Liver (tissue), 9 donors: ENCODE measurements around the gene FAAH. TPM values are rescaled to one million over a fixed set of nuclear protein-coding genes. Genes with fewer than 3 reads are reported as not detected.

ENCODE experiments used
- DNase-seq: peaks from one replicate; pipeline ENCODE4 v3.0.0-alpha.2; 2017; ENCODE audit warnings: low spot score
- H3K27ac ChIP-seq, 2 donors: one replicate each; pipeline ENCODE4 v1.7.0; 2013; ENCODE audit warnings: inconsistent platforms in 2 of 2, low read length in 2 of 2, control low read depth in 1 of 2, low read depth in 1 of 2, mild to moderate bottlenecking in 1 of 2
- H3K27me3 ChIP-seq, 4 donors: one replicate each; pipeline versions ENCODE4 v1.6.1 to v1.7.0; 2013; ENCODE audit warnings: low read length in 3 of 4, inconsistent platforms in 1 of 4, mild to moderate bottlenecking in 1 of 4, moderate library complexity in 1 of 4; ENCODE audit not compliant: control insufficient read depth in 4 of 4, insufficient read depth in 4 of 4
- H3K36me3 ChIP-seq, 4 donors: one replicate each; pipeline versions ENCODE4 v1.6.1 to v1.7.0; 2013; ENCODE audit warnings: low read length in 3 of 4, mild to moderate bottlenecking in 3 of 4, low read depth in 1 of 4, moderate library complexity in 1 of 4; ENCODE audit not compliant: control insufficient read depth in 4 of 4, insufficient read depth in 3 of 4
- H3K4me1 ChIP-seq, 4 donors: one replicate each; pipeline versions ENCODE4 v1.6.1 to v1.7.0; 2013; ENCODE audit warnings: low read length in 3 of 4, mild to moderate bottlenecking in 3 of 4, moderate library complexity in 1 of 4; ENCODE audit not compliant: control insufficient read depth in 4 of 4, insufficient read depth in 4 of 4
- H3K4me3 ChIP-seq, 3 donors: one replicate each; pipeline versions ENCODE4 v1.6.1 to v1.7.0; 2013; ENCODE audit warnings: low read length in 3 of 3, control low read depth in 1 of 3, low read depth in 1 of 3, mild to moderate bottlenecking in 1 of 3
- H3K9ac ChIP-seq, 2 donors: one replicate each; pipeline ENCODE4 v1.7.0; 2013; ENCODE audit warnings: low read length in 2 of 2, mild to moderate bottlenecking in 2 of 2, moderate library complexity in 2 of 2, control low read depth in 1 of 2, low read depth in 1 of 2
- H3K9me3 ChIP-seq, 4 donors: one replicate each; pipeline versions ENCODE4 v1.6.1 to v1.7.0; 2013; ENCODE audit warnings: low read length in 3 of 4; ENCODE audit not compliant: control insufficient read depth in 4 of 4
- ATF3 ChIP-seq: IDR thresholded peaks from 2 replicates; pipeline ENCODE4 v1.6.1; 2016; ENCODE audit warnings: antibody characterized with exemption
- CTCF ChIP-seq: fragments of 150-350 bp; IDR thresholded peaks from 2 replicates; pipeline ENCODE4 v1.5.1; 2017; ENCODE audit warnings: improper control_type of control experiment, low read depth, low read length; ENCODE audit not compliant: missing input control
- EGR1 ChIP-seq, 2 donors: IDR thresholded peaks; 2 replicates each; pipeline ENCODE4 v1.6.1; 2016 to 2018; ENCODE audit warnings: antibody characterized with exemption in 2 of 2, low read depth in 2 of 2
- FOXA1 ChIP-seq: IDR thresholded peaks from 2 replicates; pipeline ENCODE4 v1.6.1; 2016; ENCODE audit warnings: antibody characterized with exemption
- FOXA2 ChIP-seq: IDR thresholded peaks from 2 replicates; pipeline ENCODE4 v1.6.1; 2016; ENCODE audit warnings: antibody characterized with exemption
- GABPA ChIP-seq, 2 donors: IDR thresholded peaks in 1 of 2; conservative IDR thresholded peaks in 1 of 2; 2 replicates each; pipeline ENCODE4 v1.6.1; 2016; ENCODE audit warnings: antibody characterized with exemption in 2 of 2, mild to moderate bottlenecking in 1 of 2, moderate library complexity in 1 of 2
- HNF4A ChIP-seq, 2 donors: conservative IDR thresholded peaks; 2 replicates each; pipeline ENCODE4 v1.6.1; 2016; ENCODE audit warnings: antibody characterized with exemption in 2 of 2, mild to moderate bottlenecking in 2 of 2
- HNF4G ChIP-seq: IDR thresholded peaks from 2 replicates; pipeline ENCODE4 v1.6.1; 2016; ENCODE audit warnings: antibody characterized with exemption
- JUND ChIP-seq, 2 donors: IDR thresholded peaks; 2 replicates each; pipeline ENCODE4 v1.6.1; 2016; ENCODE audit warnings: antibody characterized with exemption in 2 of 2
- NR2F2 ChIP-seq: IDR thresholded peaks from 2 replicates; pipeline ENCODE4 v1.6.1; 2016; ENCODE audit warnings: antibody characterized with exemption
- RAD21 ChIP-seq, 2 donors: IDR thresholded peaks; 2 replicates each; pipeline ENCODE4 v1.6.1; 2016; ENCODE audit warnings: antibody characterized with exemption in 2 of 2, mild to moderate bottlenecking in 2 of 2
- RXRA ChIP-seq, 2 donors: IDR thresholded peaks; 2 replicates each; pipeline ENCODE4 v1.6.1; 2017 to 2018; ENCODE audit warnings: antibody characterized with exemption in 2 of 2, mild to moderate bottlenecking in 1 of 2
- SP1 ChIP-seq: IDR thresholded peaks from 2 replicates; pipeline ENCODE4 v1.6.1; 2018; ENCODE audit warnings: antibody characterized with exemption, mild to moderate bottlenecking
- TAF1 ChIP-seq: conservative IDR thresholded peaks from 2 replicates; pipeline ENCODE4 v1.6.1; 2016; ENCODE audit warnings: antibody characterized with exemption, mild to moderate bottlenecking
- YY1 ChIP-seq: IDR thresholded peaks from 2 replicates; pipeline ENCODE4 v1.6.1; 2016; ENCODE audit warnings: antibody characterized with exemption, mild to moderate bottlenecking
- WGBS: extraction: QIAGEN DNeasy Blood & Tissue Kit; methylation state at CpG from one replicate; pipeline ENCODE4 v1.1.7; 2013; 5-methylcytosine and 5-hydroxymethylcytosine counted together
- polyA plus RNA-seq, 2 donors: library from polyadenylated mRNA; stranded (reverse) in 1 of 2; unstranded in 1 of 2; fragments of 200-250 nt in 1 of 2; fragments of >200 nt in 1 of 2; fragmentation: Nextera tagmentation in 1 of 2; extraction: Ambion mirVana in 1 of 2; gene quantifications; one replicate each; pipeline versions ENCODE4 v1.2.1 to v1.2.3, GENCODE V29; 2013 to 2015
- total RNA-seq, 2 donors: library from RNA; depleted of rRNA; stranded (reverse); fragments of >200 nt; gene quantifications; one replicate each; pipeline ENCODE4 v1.2.3, GENCODE V29; 2014
- TF ChIP-seq, protein P1 (sequence below): IDR thresholded peaks from 2 replicates; pipeline ENCODE4 v1.6.1; 2016; ENCODE audit warnings: antibody characterized with exemption
- TF ChIP-seq, protein P2 (sequence below): IDR thresholded peaks from 2 replicates; pipeline ENCODE4 v1.6.1; 2016; ENCODE audit warnings: antibody characterized with exemption
- donor health status: healthy.
- donor health status: healthy.
- donor health status: healthy.
- donor health status: healthy.
- donor health status: healthy.

The FAAH gene
- total and polyA plus RNA-seq, 4 donors: 4.3 to 41.5 (median 22.1) TPM

DNA sequence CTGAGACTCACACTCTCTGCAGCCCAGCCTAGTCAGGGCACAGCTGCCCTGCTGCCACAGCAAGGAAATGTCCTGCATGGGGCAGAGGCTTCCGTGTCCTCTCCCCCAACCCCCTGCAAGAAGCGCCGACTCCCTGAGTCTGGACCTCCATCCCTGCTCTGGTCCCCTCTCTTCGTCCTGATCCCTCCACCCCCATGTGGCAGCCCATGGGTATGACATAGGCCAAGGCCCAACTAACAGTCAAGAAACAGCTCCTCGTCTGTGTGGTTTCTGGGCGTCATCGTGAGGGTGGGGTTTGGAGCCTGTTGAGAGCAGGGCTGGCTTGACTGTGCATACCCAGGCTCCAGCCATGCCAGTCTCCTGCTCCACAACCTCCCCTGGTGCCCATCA is 19.5 kb downstream of the FAAH start:
- Histone ChIP-seq H3K4me3 (no peak overlapping the region), H3K9me3 (no peaks in the 10 kb centered on the region), H3K9ac (no peak overlapping the region), H3K4me1 (peaks cover 0 to 3% (median 0%) of the 10 kb centered on the region in 4 donors), H3K27me3 (no peaks in the 10 kb centered on the region), H3K27ac (no peak overlapping the region), H3K36me3 (peaks cover 0 to 41% (median 17%) of the 10 kb centered on the region in 4 donors)
- DNase-seq: no peak
- WGBS: 85% methylated on average over 7 of the region's 7 CpGs
- TF ChIP-seq, protein P1, sequence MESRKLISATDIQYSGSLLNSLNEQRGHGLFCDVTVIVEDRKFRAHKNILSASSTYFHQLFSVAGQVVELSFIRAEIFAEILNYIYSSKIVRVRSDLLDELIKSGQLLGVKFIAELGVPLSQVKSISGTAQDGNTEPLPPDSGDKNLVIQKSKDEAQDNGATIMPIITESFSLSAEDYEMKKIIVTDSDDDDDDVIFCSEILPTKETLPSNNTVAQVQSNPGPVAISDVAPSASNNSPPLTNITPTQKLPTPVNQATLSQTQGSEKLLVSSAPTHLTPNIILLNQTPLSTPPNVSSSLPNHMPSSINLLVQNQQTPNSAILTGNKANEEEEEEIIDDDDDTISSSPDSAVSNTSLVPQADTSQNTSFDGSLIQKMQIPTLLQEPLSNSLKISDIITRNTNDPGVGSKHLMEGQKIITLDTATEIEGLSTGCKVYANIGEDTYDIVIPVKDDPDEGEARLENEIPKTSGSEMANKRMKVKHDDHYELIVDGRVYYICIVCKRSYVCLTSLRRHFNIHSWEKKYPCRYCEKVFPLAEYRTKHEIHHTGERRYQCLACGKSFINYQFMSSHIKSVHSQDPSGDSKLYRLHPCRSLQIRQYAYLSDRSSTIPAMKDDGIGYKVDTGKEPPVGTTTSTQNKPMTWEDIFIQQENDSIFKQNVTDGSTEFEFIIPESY: no peak
- TF ChIP-seq HNF4G (no peak), ATF3 (no peak), RAD21 (IDR thresholded peaks at IDR 0.05) (no peak), GABPA (IDR thresholded peaks at IDR 0.05 in 1 of 2, conservative IDR thresholded peaks at IDR 0.05 in 1 of 2) (no peak), CTCF (no peak), FOXA2 (no peak), EGR1 (IDR thresholded peaks at IDR 0.05; ENCODE audit: low read depth in 2 of 2) (no peak), RXRA (IDR thresholded peaks at IDR 0.05) (no peak), FOXA1 (no peak), HNF4A (conservative IDR thresholded peaks at IDR 0.05) (no peak), SP1 (no peak), JUND (IDR thresholded peaks at IDR 0.05) (no peak), NR2F2 (no peak), TAF1 (no peak)
- TF ChIP-seq, protein P2, sequence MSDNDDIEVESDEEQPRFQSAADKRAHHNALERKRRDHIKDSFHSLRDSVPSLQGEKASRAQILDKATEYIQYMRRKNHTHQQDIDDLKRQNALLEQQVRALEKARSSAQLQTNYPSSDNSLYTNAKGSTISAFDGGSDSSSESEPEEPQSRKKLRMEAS: no peak

- Histone ChIP-seq H3K36me3 (peaks cover 0 to 26% (median 13%) of the 10 kb centered on the region in 4 donors), H3K27ac (no peak overlapping the region), H3K9me3 (no peaks in the 10 kb centered on the region), H3K4me3 (no peak overlapping the region), H3K9ac (no peak overlapping the region), H3K4me1 (peaks cover 0 to 4% (median 0%) of the 10 kb centered on the region in 4 donors), H3K27me3 (no peaks in the 10 kb centered on the region)
- WGBS: 76% methylated on average over 4 of the region's 4 CpGs
- no peak for DNase-seq
- no peak for TF ChIP-seq FOXA1
- no peak for TF ChIP-seq JUND (IDR thresholded peaks at IDR 0.05)
- TF ChIP-seq EGR1 (IDR thresholded peaks at IDR 0.05; ENCODE audit: low read depth in 2 of 2): no peak
- TF ChIP-seq CTCF: no peak
- TF ChIP-seq SP1: no peak
- no peak for TF ChIP-seq NR2F2
- TF ChIP-seq, protein P1: no peak
- TF ChIP-seq, protein P2: no peak
- no peak for TF ChIP-seq FOXA2
- TF ChIP-seq ATF3: no peak
- no peak for TF ChIP-seq GABPA (IDR thresholded peaks at IDR 0.05 in 1 of 2, conservative IDR thresholded peaks at IDR 0.05 in 1 of 2)
- TF ChIP-seq HNF4A (conservative IDR thresholded peaks at IDR 0.05): no peak
- TF ChIP-seq RXRA (IDR thresholded peaks at IDR 0.05): no peak
- no peak for TF ChIP-seq YY1
- no peak for TF ChIP-seq HNF4G
- no peak for TF ChIP-seq RAD21 (IDR thresholded peaks at IDR 0.05)
- no peak for TF ChIP-seq TAF1
Observed at GRCh38 chr1:46415514-46415913, 21.4 kb downstream of the FAAH start.
